Uterus (tissue), 4 donors: ENCODE data around the gene CCDC117. TPM values are rescaled to one million over a fixed set of nuclear protein-coding genes. Genes with fewer than 3 reads are reported as not detected.

Experiments used
- DNase-seq, 2 donors: peaks; one replicate each; pipeline ENCODE4 v3.0.0-alpha.2; 2019 to 2020
- H3K27ac ChIP-seq, 2 donors: fragments of 200-600 bp; sonication (generic); 1 replicate in 1 of 2; 2 replicates in 1 of 2; pipeline ENCODE4 v1.5.1; 2016 to 2018
- H3K27me3 ChIP-seq, 2 donors: fragments of 200-600 bp; sonication (generic); one replicate each; pipeline ENCODE4 v1.5.1; 2018 to 2019; ENCODE audit warnings: control low read depth in 1 of 2
- H3K36me3 ChIP-seq, 2 donors: fragments of 200-600 bp; sonication (generic); one replicate each; pipeline ENCODE4 v1.5.1; 2019; ENCODE audit warnings: control low read depth in 1 of 2
- H3K4me1 ChIP-seq, 2 donors: fragments of 200-600 bp; sonication (generic); one replicate each; pipeline ENCODE4 v1.5.1; 2018 to 2019; ENCODE audit warnings: control low read depth in 1 of 2
- H3K4me3 ChIP-seq, 2 donors: fragments of 200-600 bp; sonication (generic); 1 replicate in 1 of 2; 2 replicates in 1 of 2; pipeline ENCODE4 v1.5.1; 2018 to 2019; ENCODE audit warnings: mild to moderate bottlenecking in 1 of 2
- H3K9me3 ChIP-seq, 2 donors: fragments of 200-600 bp; sonication (generic); one replicate each; pipeline ENCODE4 v1.5.1; 2019; ENCODE audit warnings: control low read depth in 1 of 2
- CTCF ChIP-seq, 4 experiments: fragments of 200-600 bp in 2 of 4; fragments of 450-650 bp in 2 of 4; sonication (generic) in 2 of 4; IDR thresholded peaks; one replicate each; pipeline ENCODE4 v1.5.1; 2016 to 2019; ENCODE audit warnings: antibody characterized with exemption in 4 of 4, mild to moderate bottlenecking in 2 of 4, moderate library complexity in 1 of 4
- POLR2A ChIP-seq, 2 donors: fragments of 450-650 bp; IDR thresholded peaks; one replicate each; pipeline ENCODE4 v1.6.1; 2016; ENCODE audit warnings: antibody characterized with exemption in 2 of 2, mild to moderate bottlenecking in 1 of 2, moderate library complexity in 1 of 2
- intact Hi-C: fragments of 100-400 bp; cut with DNase I; formaldehyde crosslinking; loops from one replicate; pipeline ENCODE4 v1.15.1; 2023; ENCODE audit warnings: low total_unique reads
- total RNA-seq, 4 donors: library from RNA; depleted of rRNA in 3 of 4; stranded (reverse); fragments of >200 nt in 3 of 4; gene quantifications; one replicate each; pipeline versions ENCODE4 v1.1.0 to v1.2.4, GENCODE V29; 2014 to 2023
- donor health status: DM: yes; HTN: yes; CAD: no.

Gene CCDC117
- total RNA-seq, 4 donors from 2014 or later: 13.8 to 49.8 (median 19.5) TPM

- intact Hi-C loops: no loop called here
- no peaks in the 10 kb centered on the region for H3K36me3 ChIP-seq
- peaks cover 4 to 10% of the 10 kb centered on the region in 2 donors for H3K4me1 ChIP-seq
- H3K4me3 ChIP-seq: no peak overlapping the region
- no peaks in the 10 kb centered on the region for H3K27me3 ChIP-seq
- TF ChIP-seq CTCF (IDR thresholded peaks at IDR 0.05) (no peak), POLR2A (IDR thresholded peaks at IDR 0.05) (no peak)
- H3K27ac ChIP-seq: no peak overlapping the region
- DNase-seq: no peak
- no peaks in the 10 kb centered on the region for H3K9me3 ChIP-seq
These were observed 20.2 kb downstream of the CCDC117 start for GRCh38 chr22:28792491-28793383.

DNA sequence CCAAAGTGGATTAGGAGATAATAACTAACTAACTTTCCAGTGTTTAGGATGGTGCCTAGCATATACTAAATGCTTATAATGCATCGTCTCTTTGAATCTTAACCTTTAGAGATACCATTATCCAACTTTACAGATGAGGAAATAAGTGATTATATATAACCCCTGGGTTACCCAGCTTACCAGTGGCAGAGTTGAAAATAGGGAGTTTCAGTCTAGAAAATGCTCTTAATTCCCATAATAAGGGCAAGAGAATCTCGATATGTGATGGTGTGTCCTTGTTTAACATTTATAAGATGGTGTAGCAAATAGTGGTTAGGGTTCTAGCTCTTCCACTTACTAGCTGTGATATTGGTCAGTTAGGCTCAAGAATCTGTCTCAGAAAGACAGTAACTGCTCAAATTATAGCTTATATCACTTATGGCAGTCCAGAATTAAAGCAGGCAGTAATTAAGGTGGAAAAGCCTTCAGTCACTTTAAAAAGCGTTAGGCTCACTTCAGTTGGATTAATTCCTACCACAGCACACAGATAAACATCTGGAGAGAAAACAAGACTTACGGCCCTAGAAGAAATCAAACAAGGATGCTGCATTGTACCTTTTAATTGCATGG, 21.6 kb downstream of the CCDC117 start:
- Histone ChIP-seq H3K27me3 (no peaks in the 10 kb centered on the region), H3K4me3 (no peak overlapping the region), H3K4me1 (peaks cover 4 to 10% of the 10 kb centered on the region in 2 donors), H3K9me3 (no peaks in the 10 kb centered on the region), H3K36me3 (no peaks in the 10 kb centered on the region), H3K27ac (no peak overlapping the region)
- TF ChIP-seq CTCF (IDR thresholded peaks at IDR 0.05) (no peak), POLR2A (IDR thresholded peaks at IDR 0.05) (no peak)
- intact Hi-C loops: no loop called here
- DNase-seq: no peak

DNA sequence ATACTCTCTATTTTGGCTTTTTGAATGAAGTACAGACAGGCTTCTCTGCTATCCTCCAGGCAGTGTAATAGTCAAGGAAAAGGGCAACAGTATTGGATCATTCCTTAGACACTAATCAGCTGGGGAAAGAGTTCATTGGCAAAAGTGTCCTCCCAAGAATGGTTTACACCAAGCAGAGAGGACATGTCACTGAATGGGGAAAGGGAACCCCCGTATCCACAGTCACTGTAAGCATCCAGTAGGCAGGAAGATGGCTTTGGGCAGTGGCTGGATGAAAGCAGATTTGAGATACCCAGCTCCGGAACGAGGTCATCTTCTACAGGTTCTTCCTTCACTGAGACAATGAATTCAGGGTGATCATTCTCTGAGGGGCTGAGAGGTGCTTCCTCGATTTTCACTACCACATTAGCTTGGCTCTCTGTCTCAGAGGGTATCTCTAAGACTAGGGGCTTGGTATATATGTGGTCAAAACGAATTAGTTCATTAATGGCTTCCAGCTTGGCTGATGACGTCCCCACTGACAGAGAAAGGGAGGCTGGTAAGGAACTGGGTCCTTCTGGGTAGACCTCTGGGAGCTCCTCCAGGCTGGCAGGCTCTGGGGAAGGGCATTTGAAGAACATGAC, 22.7 kb downstream of the CCDC117 start:
- H3K4me1 ChIP-seq: peaks cover 4 to 10% of the 10 kb centered on the region in 2 donors
- no peaks in the 10 kb centered on the region for H3K9me3 ChIP-seq
- H3K4me3 ChIP-seq: no peak overlapping the region
- no peaks in the 10 kb centered on the region for H3K36me3 ChIP-seq
- H3K27ac ChIP-seq: no peak overlapping the region
- no peak for DNase-seq
- H3K27me3 ChIP-seq: no peaks in the 10 kb centered on the region
- intact Hi-C loops: no loop called here
- no peak for TF ChIP-seq CTCF (IDR thresholded peaks at IDR 0.05)
- TF ChIP-seq POLR2A (IDR thresholded peaks at IDR 0.05): no peak

GRCh38 chr22:28795932-28796856, 23.7 kb downstream of the CCDC117 start:
- intact Hi-C loops: no loop called here
- Histone ChIP-seq H3K36me3 (no peaks in the 10 kb centered on the region), H3K9me3 (no peaks in the 10 kb centered on the region), H3K4me1 (peaks cover 4 to 10% of the 10 kb centered on the region in 2 donors), H3K4me3 (no peak overlapping the region), H3K27me3 (no peaks in the 10 kb centered on the region), H3K27ac (no peak overlapping the region)
- TF ChIP-seq CTCF (IDR thresholded peaks at IDR 0.05) (no peak), POLR2A (IDR thresholded peaks at IDR 0.05) (no peak)
- no peak for DNase-seq
